ENCODE results near the gene KCTD10.
"Not testable (repeated sequence)": the region's sequence is repeated elsewhere in the genome, so short reads cannot be mapped to it uniquely, and the experiment has no call there.

KCTD10 gene

DNA sequence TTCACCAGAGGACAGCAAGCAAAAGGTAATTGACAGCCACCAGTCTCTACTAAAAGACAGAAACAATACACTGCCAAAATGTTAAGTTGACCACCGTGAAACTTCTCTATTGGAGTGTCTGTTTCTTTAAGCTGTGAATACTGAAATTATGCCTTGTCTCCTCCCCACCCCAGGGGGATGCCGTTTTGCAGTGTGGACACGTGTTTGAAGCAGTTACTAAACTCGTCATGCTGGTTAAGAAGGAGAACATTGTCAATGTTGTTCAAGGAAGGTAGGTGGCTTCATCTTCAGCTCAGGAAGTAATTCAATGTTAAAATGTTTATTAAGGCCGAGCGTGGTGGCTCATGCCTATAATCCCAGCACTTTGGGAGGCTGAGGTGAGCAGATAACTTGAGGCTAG is 32.8 kb downstream of the KCTD10 start:
- H3K4me3 ChIP-seq (ENCODE audit: low read length): no peak overlapping the region
- peak; percentile 16 for DNase-seq (ENCODE audit: low read depth)
- TF ChIP-seq, protein P1, sequence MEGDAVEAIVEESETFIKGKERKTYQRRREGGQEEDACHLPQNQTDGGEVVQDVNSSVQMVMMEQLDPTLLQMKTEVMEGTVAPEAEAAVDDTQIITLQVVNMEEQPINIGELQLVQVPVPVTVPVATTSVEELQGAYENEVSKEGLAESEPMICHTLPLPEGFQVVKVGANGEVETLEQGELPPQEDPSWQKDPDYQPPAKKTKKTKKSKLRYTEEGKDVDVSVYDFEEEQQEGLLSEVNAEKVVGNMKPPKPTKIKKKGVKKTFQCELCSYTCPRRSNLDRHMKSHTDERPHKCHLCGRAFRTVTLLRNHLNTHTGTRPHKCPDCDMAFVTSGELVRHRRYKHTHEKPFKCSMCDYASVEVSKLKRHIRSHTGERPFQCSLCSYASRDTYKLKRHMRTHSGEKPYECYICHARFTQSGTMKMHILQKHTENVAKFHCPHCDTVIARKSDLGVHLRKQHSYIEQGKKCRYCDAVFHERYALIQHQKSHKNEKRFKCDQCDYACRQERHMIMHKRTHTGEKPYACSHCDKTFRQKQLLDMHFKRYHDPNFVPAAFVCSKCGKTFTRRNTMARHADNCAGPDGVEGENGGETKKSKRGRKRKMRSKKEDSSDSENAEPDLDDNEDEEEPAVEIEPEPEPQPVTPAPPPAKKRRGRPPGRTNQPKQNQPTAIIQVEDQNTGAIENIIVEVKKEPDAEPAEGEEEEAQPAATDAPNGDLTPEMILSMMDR (IDR thresholded peaks at IDR 0.05; ENCODE audit: insufficient read depth, low read depth, low read length, missing control alignments): no peak

- TF ChIP-seq, protein P1 (IDR thresholded peaks at IDR 0.05; ENCODE audit: insufficient read depth, low read depth, low read length, missing control alignments): no peak
Measured at GRCh38 chr12:109443794-109444193, 33.3 kb downstream of the KCTD10 start.

GRCh38 chr12:109440851-109441490 is 36.1 kb downstream of the KCTD10 start:
- H3K4me3 ChIP-seq (ENCODE audit: low read length): no peak overlapping the region
- DNase-seq (ENCODE audit: low read depth): peak; percentile 53
- TF ChIP-seq, protein P1 (IDR thresholded peaks at IDR 0.05; ENCODE audit: insufficient read depth, low read depth, low read length, missing control alignments): no peak

More at GRCh38 chr12:109443794-109444193, 33.3 kb downstream of the KCTD10 start:
- no peak overlapping the region for H3K4me3 ChIP-seq (ENCODE audit: low read length)
- no peak for DNase-seq (ENCODE audit: low read depth)

DNA sequence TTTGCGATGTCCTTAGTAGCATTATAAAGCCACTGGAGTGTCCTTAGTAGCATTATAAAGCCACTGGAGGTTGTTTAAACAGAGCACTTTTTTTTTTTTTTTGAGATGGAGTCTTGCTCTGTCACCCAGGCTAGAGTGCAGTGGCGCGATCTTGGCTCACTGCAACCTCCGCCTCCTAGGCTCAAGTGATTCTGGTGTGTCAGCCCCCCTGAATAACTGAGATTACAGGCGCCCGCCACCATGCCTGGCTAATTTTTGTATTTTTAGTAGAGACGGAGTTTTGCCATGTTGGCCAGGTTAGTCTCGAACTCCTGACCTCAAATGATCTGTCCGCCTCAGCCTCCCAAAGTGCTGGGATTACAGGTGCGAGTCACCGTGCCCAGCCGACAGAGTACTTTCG is 37.1 kb downstream of the KCTD10 start:
- DNase-seq (ENCODE audit: low read depth); H3K4me3 ChIP-seq (ENCODE audit: low read length): not testable (repeated sequence)

- H3K4me3 ChIP-seq (ENCODE audit: low read length): no peak overlapping the region
- no peak for DNase-seq (ENCODE audit: low read depth)
- TF ChIP-seq, protein P1 (IDR thresholded peaks at IDR 0.05; ENCODE audit: insufficient read depth, low read depth, low read length, missing control alignments): no peak
Measured at GRCh38 chr12:109439181-109439580, 37.9 kb downstream of the KCTD10 start.

GRCh38 chr12:109436188-109436560 is 40.9 kb downstream of the KCTD10 start:
- no peak overlapping the region for H3K4me3 ChIP-seq (ENCODE audit: low read length)
- DNase-seq (ENCODE audit: low read depth): no peak
- TF ChIP-seq, protein P1 (IDR thresholded peaks at IDR 0.05; ENCODE audit: insufficient read depth, low read depth, low read length, missing control alignments): no peak

DNA sequence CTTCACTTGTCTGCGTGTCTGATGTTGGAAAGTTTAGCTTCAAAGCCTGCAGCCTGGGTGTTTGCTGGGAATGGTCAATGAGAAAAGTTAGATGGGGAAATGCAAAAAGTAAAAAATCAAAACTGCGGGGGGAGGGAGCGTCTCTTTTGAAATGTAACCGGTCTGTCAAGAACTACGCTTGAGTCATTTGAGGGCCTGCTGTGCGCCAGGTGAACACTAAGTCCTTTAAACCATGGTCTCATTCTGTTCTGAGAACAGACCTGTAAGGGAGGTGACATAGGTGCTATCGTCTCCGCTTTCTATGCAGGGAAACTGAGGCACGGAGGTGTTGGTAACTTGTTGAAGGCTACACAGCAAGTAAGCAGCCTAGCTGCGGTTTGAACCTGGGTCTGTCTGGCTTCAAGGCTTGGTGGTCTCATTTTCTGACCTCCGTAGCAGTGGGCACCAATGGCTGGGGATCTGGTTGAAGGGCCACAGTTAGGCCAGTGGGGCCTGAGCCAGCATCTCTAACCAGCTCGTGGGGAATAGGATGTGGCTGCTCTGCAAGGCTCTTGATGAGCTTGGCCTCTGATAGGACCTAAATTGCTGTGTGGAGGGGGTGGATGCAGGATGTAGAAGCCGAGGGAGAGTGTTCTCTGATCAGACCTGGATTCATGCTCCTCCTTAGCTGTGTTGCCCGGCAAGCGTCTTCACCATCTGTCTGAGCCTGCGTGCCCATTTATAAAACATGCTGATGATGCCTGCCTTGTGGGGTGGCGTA is 41.5 kb downstream of the KCTD10 start:
- TF ChIP-seq, protein P1 (IDR thresholded peaks at IDR 0.05; ENCODE audit: insufficient read depth, low read depth, low read length, missing control alignments): no peak
- DNase-seq (ENCODE audit: low read depth): peak; percentile 65
- no peak overlapping the region for H3K4me3 ChIP-seq (ENCODE audit: low read length)

Data from epithelial cell of esophagus (primary cell).